Mesendoderm (in vitro differentiated cells): ENCODE data around the gene S100A1.

ENCODE experiments used
- DNase-seq: peaks from one replicate; pipeline ENCODE4 v3.0.0; 2013
- H2AK5ac ChIP-seq: 2 replicates; pipeline ENCODE4 v1.6.1; 2013; ENCODE audit warnings: low read length, inconsistent platforms
- H2BK120ac ChIP-seq: 2 replicates; pipeline ENCODE4 v1.6.1; 2013; ENCODE audit warnings: low read depth, mild to moderate bottlenecking, low read length, moderate library complexity, mixed read lengths
- H2BK15ac ChIP-seq: replicated peaks from 2 replicates; pipeline ENCODE4 v1.6.1; 2013; ENCODE audit warnings: low read depth, mild to moderate bottlenecking, moderate library complexity
- H2BK5ac ChIP-seq: 2 replicates; pipeline ENCODE4 v1.6.1; 2013; ENCODE audit warnings: low read length, inconsistent platforms
- H3K18ac ChIP-seq: 2 replicates; pipeline ENCODE4 v1.6.1; 2013; ENCODE audit warnings: mild to moderate bottlenecking, low read length, mixed read lengths
- H3K23ac ChIP-seq: one replicate; pipeline ENCODE4 v1.6.1; 2013; ENCODE audit warnings: low read length
- H3K27ac ChIP-seq: 2 replicates; pipeline ENCODE4 v1.5.1; 2013; ENCODE audit warnings: low read depth, mild to moderate bottlenecking, inconsistent platforms, low read length, moderate library complexity
- H3K27me3 ChIP-seq: 2 replicates; pipeline ENCODE4 v1.6.1; 2013; ENCODE audit warnings: low read length, control low read depth, mild to moderate bottlenecking, inconsistent platforms; ENCODE audit not compliant: insufficient read depth, poor library complexity
- H3K36me3 ChIP-seq: 2 replicates; pipeline ENCODE4 v1.6.1; 2013; ENCODE audit warnings: low read length, inconsistent platforms; ENCODE audit not compliant: control insufficient read depth, insufficient read depth
- H3K4ac ChIP-seq: one replicate; pipeline ENCODE4 v1.6.1; 2013; ENCODE audit warnings: low read depth, mild to moderate bottlenecking, low read length, moderate library complexity
- H3K4me1 ChIP-seq: 2 replicates; pipeline ENCODE4 v1.6.1; 2013; ENCODE audit warnings: low read depth, low read length, inconsistent platforms; ENCODE audit not compliant: control insufficient read depth
- H3K4me2 ChIP-seq: 2 replicates; pipeline ENCODE4 v1.6.1; 2013; ENCODE audit warnings: low read length
- H3K4me3 ChIP-seq: 2 replicates; pipeline ENCODE4 v1.5.1; 2013; ENCODE audit warnings: mild to moderate bottlenecking, low read length
- H3K56ac ChIP-seq: one replicate; pipeline ENCODE4 v1.6.1; 2013; ENCODE audit warnings: low read length
- H3K79me1 ChIP-seq: 2 replicates; pipeline ENCODE4 v1.6.1; 2013; ENCODE audit warnings: low read length, inconsistent platforms
- H3K79me2 ChIP-seq: 2 replicates; pipeline ENCODE4 v1.6.1; 2013; ENCODE audit warnings: mild to moderate bottlenecking, low read length; ENCODE audit not compliant: control insufficient read depth, insufficient read depth
- H3K9ac ChIP-seq: 2 replicates; pipeline ENCODE4 v1.6.1; 2013; ENCODE audit warnings: low read length, inconsistent platforms
- H4K5ac ChIP-seq: one replicate; pipeline ENCODE4 v1.6.1; 2013; ENCODE audit warnings: low read length
- H4K8ac ChIP-seq: one replicate; pipeline ENCODE4 v1.6.1; 2013; ENCODE audit warnings: low read depth, mild to moderate bottlenecking, control low read depth, low read length, moderate library complexity
- WGBS: extraction: QIAGEN DNeasy Blood & Tissue Kit; methylation state at CpG from one replicate; pipeline ENCODE4 v1.1.7; 2013; ENCODE audit warnings: low lambda C conversion rate, missing lambda C conversion rate; ENCODE audit not compliant: insufficient coverage; ENCODE audit errors: extremely low coverage; 5-methylcytosine and 5-hydroxymethylcytosine counted together

S100A1 gene

DNA sequence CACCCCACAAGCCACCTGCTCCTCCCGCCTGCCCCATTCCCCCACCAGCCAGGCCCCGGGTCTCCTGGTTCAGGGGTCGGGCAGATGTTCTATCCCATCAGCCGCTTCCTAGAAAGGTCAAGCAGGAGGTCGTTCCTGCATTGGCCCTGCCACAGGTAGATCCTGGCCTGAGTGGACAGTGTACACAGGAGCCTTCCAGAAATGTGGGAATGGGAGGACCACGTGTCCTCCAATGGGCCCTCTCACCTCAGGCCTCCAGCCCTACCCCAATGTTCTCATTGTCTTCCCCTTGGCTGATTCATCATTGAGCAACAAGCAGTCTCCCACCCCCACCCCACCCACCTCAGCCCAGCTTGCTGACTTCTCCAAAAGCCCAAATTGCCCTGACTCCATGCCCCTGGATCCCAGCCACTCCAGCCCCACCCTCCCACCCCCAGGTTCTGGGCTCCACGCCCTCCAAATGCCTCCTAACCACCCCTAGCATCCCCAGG is 17.4 kb upstream of the S100A1 start:
- WGBS: no CpG with 5 or more reads among the region's 7 CpGs

DNA sequence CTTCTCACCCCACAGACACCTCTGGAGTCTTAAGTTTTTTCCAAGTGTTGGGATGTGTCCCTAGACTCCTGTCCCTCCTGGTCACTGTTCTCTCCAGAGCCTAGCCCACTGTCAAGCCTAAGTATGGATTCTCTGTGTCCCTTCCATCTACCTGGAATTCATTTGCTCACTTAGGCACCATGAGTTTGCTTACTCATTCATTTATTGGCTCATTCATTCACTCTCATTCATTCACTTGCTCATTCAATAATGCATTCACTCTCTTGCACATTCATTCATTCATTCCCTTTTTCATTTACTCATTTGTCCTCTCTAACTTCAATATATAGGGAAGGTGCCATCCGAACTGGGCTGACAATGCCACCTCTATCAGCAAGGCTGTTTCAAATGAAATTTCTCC is 16.9 kb upstream of the S100A1 start:
- H3K4me2 ChIP-seq: no peak overlapping the region
- no peak overlapping the region for H3K27ac ChIP-seq
- H4K5ac ChIP-seq: no peak overlapping the region
- H4K8ac ChIP-seq: no peak overlapping the region
- no peak overlapping the region for H3K9ac ChIP-seq
- no peak overlapping the region for H3K4ac ChIP-seq
- no peak overlapping the region for H3K4me3 ChIP-seq
- no peaks in the 10 kb centered on the region for H3K27me3 ChIP-seq
- no peak overlapping the region for H2AK5ac ChIP-seq
- no peak overlapping the region for H2BK5ac ChIP-seq
- DNase-seq: no peak
- no CpG with 5 or more reads among the region's 1 CpG for WGBS
- H2BK120ac ChIP-seq: no peak overlapping the region
- H2BK15ac ChIP-seq: no peak overlapping the region
- H3K36me3 ChIP-seq: no peaks in the 10 kb centered on the region
- H3K18ac ChIP-seq: no peak overlapping the region
- H3K79me2 ChIP-seq: no peaks in the 10 kb centered on the region
- peak overlapping the region; percentile 52 for H3K56ac ChIP-seq
- no peaks in the 10 kb centered on the region for H3K79me1 ChIP-seq
- no peak overlapping the region for H3K23ac ChIP-seq
- H3K4me1 ChIP-seq: peaks cover 7% of the 10 kb centered on the region

More for the DNA sequence above, 17.4 kb upstream of the S100A1 start:
- H3K79me2 ChIP-seq: no peaks in the 10 kb centered on the region
- no peak overlapping the region for H3K27ac ChIP-seq
- H3K4ac ChIP-seq: no peak overlapping the region
- H3K56ac ChIP-seq: no peak overlapping the region
- no peak overlapping the region for H3K18ac ChIP-seq
- no peaks in the 10 kb centered on the region for H3K79me1 ChIP-seq
- H3K4me1 ChIP-seq: peaks cover 7% of the 10 kb centered on the region
- H2BK120ac ChIP-seq: no peak overlapping the region
- H3K4me3 ChIP-seq: no peak overlapping the region
- no peak overlapping the region for H2AK5ac ChIP-seq
- no peak overlapping the region for H2BK5ac ChIP-seq
- no peaks in the 10 kb centered on the region for H3K36me3 ChIP-seq
- H2BK15ac ChIP-seq: no peak overlapping the region
- H4K5ac ChIP-seq: no peak overlapping the region
- H3K27me3 ChIP-seq: no peaks in the 10 kb centered on the region
- no peak overlapping the region for H3K23ac ChIP-seq
- no peak overlapping the region for H4K8ac ChIP-seq
- DNase-seq: no peak
- no peak overlapping the region for H3K4me2 ChIP-seq
- H3K9ac ChIP-seq: no peak overlapping the region

DNA sequence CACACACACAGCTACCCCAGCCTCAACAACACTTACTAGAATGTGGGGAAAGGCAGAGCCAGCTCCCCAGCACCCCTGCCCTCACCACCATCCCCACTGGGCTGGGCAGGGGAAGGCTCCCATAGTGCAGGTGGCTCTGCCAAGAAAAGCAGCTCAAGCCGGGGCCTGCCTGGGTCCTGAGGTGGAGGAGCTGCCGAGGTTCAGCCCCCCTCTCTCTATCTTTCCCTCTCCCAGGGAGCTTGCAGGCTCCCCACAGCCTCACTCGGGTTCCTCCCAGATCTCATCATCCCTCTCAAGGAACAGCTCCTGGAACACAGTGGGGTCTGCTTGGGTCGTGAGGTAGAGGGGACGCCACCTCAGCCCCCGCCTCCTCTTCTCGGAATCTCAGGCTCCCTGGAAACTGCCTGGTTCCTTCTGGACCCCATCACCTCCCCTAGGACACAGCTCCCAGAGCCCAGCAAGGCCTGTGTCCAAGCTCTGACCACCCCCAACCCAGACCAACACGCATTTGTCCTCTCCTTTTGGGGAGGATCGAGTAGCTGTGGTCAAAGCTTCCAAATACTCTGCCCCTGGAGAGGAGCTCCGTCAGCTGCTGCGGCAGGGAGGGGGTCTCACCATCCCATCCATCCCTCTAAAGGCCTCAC is 16.0 kb upstream of the S100A1 start:
- Histone ChIP-seq H3K79me2 (no peaks in the 10 kb centered on the region), H4K5ac (no peak overlapping the region), H3K4ac (peak overlapping the region; percentile 46), H3K23ac (no peak overlapping the region), H3K4me1 (peaks cover 7% of the 10 kb centered on the region), H3K4me3 (no peak overlapping the region), H3K27me3 (no peaks in the 10 kb centered on the region), H3K36me3 (no peaks in the 10 kb centered on the region), H3K56ac (peak overlapping the region; percentile 85), H2BK15ac (no peak overlapping the region), H3K9ac (peak overlapping the region; percentile 56), H3K4me2 (peak overlapping the region; percentile 19), H2AK5ac (no peak overlapping the region), H2BK120ac (no peak overlapping the region), H3K79me1 (no peaks in the 10 kb centered on the region), H4K8ac (no peak overlapping the region), H2BK5ac (no peak overlapping the region), H3K18ac (peak overlapping the region; percentile 29), H3K27ac (no peak overlapping the region)
- no CpG with 5 or more reads among the region's 11 CpGs for WGBS
- DNase-seq: no peak

DNA sequence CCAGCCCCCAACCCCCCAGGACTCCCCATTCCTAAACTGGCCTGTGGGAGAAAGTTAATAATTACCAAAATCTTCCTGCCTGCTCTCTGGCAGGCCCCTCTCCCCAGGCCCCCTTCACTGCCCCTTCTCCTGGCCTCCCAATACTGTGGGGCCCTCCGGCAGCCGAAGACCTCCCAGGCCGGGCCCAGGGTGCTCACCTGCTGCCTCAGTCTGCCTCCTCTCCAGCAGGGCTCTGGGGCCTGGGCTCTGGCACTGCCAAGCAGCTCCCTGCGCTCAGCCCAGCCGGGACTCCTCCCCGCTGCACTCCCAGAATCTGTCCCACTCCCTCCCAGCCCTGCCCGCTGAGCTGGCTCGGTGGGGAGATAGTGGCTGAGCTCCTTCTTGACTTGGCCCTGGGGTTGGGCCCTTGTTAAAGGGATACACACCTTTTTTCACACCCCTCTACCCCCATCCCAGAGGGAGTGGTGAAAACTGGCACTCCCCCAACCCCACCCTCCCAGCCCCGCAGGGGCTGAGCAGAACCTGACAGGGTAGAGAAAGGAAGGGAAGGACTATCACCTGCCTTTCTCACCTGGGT is 15.4 kb upstream of the S100A1 start, which contains the start of gene S100A16:
TSS of gene S100A16 (minus strand) at position 383 of the 577 bp plus-strand sequence. CDS start 4,986 bp downstream, outside the sequence.
- Histone ChIP-seq H3K79me2 (no peaks in the 10 kb centered on the region), H3K27me3 (no peaks in the 10 kb centered on the region), H2BK120ac (no peak within 1 kb of the TSS), H3K56ac (peak within 1 kb of the TSS; percentile 85), H3K4ac (peak within 1 kb of the TSS; percentile 46), H3K9ac (peak within 1 kb of the TSS; percentile 56), H3K4me3 (no peak within 1 kb of the TSS), H2BK5ac (no peak within 1 kb of the TSS), H3K23ac (no peak within 1 kb of the TSS), H3K4me1 (peaks cover 7% of the 10 kb centered on the region), H3K36me3 (no peaks in the 10 kb centered on the region), H3K18ac (peak within 1 kb of the TSS; percentile 29), H2BK15ac (no peak within 1 kb of the TSS), H3K27ac (no peak within 1 kb of the TSS), H2AK5ac (no peak within 1 kb of the TSS), H4K8ac (no peak within 1 kb of the TSS), H3K79me1 (no peaks in the 10 kb centered on the region), H3K4me2 (peak within 1 kb of the TSS; percentile 33), H4K5ac (no peak within 1 kb of the TSS)
- peak; percentile 86 for DNase-seq
- no CpG with 5 or more reads among the region's 9 CpGs for WGBS

DNA sequence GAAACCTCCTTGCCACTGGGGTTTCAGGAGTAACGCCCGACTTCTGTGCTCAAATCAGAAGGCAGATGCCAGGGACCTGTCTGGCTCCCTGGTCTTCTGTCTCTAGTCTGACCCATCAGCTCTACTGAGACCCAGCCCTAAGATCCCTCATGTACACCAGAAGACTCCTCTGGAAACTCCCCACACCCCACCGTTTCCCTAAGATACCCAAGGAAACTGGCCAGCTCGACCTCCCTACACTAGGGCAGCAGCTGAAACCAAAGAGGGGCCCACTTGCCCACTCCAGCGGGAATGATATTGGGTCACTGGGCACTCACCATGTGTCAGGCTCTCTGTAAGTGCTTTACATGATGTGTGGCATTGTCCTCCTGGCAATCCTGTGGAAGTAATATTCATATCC is 14.8 kb upstream of the S100A1 start:
- no peaks in the 10 kb centered on the region for H3K27me3 ChIP-seq
- no peak overlapping the region for H3K27ac ChIP-seq
- no peak overlapping the region for H2AK5ac ChIP-seq
- no peaks in the 10 kb centered on the region for H3K79me2 ChIP-seq
- no peaks in the 10 kb centered on the region for H3K36me3 ChIP-seq
- H2BK5ac ChIP-seq: no peak overlapping the region
- no peak overlapping the region for H3K4me3 ChIP-seq
- no peak overlapping the region for H2BK15ac ChIP-seq
- peak overlapping the region; percentile 31 for H3K56ac ChIP-seq
- H3K18ac ChIP-seq: no peak overlapping the region
- peaks cover 7% of the 10 kb centered on the region for H3K4me1 ChIP-seq
- no peak for DNase-seq
- H3K4ac ChIP-seq: no peak overlapping the region
- no peak overlapping the region for H4K8ac ChIP-seq
- H4K5ac ChIP-seq: no peak overlapping the region
- H3K23ac ChIP-seq: no peak overlapping the region
- no peak overlapping the region for H2BK120ac ChIP-seq
- no peaks in the 10 kb centered on the region for H3K79me1 ChIP-seq
- no peak overlapping the region for H3K9ac ChIP-seq
- H3K4me2 ChIP-seq: no peak overlapping the region
- no CpG with 5 or more reads among the region's 5 CpGs for WGBS
